ENCODE results near the gene ATOH8.

ATOH8 gene

DNA sequence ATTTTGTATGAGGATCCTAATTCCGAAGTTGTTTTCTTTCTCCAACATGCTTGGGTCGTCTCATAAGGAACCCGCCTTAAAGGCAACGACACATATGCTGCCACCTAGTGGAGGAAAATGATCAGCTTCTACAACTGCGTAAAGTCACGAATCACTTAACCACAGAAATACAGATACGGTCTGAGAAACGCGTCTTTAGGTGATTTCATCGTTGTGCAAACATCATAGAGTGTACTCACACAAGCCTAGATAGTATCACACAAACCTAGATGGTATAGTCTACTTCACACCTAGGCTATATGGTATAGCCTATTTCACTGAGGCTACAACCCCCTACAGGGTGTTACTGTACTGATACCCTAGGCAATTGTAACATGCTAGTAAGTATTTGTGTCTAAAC is 46.5 kb upstream of the ATOH8 start:
- Histone ChIP-seq H3K4me3 (no peak overlapping the region), H3K27ac (peak overlapping the region; percentile 63 to 86)
- TF ChIP-seq, protein P1, sequence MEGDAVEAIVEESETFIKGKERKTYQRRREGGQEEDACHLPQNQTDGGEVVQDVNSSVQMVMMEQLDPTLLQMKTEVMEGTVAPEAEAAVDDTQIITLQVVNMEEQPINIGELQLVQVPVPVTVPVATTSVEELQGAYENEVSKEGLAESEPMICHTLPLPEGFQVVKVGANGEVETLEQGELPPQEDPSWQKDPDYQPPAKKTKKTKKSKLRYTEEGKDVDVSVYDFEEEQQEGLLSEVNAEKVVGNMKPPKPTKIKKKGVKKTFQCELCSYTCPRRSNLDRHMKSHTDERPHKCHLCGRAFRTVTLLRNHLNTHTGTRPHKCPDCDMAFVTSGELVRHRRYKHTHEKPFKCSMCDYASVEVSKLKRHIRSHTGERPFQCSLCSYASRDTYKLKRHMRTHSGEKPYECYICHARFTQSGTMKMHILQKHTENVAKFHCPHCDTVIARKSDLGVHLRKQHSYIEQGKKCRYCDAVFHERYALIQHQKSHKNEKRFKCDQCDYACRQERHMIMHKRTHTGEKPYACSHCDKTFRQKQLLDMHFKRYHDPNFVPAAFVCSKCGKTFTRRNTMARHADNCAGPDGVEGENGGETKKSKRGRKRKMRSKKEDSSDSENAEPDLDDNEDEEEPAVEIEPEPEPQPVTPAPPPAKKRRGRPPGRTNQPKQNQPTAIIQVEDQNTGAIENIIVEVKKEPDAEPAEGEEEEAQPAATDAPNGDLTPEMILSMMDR (IDR thresholded peaks at IDR 0.05) = peak; percentile 77
- no peak for DNase-seq (ENCODE audit: low spot score)

GRCh38 chr2:85708641-85709040 is 45.1 kb upstream of the ATOH8 start:
- H3K4me3 ChIP-seq = no peak overlapping the region
- TF ChIP-seq, protein P1 (IDR thresholded peaks at IDR 0.05) = no peak
- DNase-seq (ENCODE audit: low spot score) = no peak
- H3K27ac ChIP-seq = peak overlapping the region in 1 of 2 donors; percentile 84

- Histone ChIP-seq H3K27ac (peak overlapping the region; percentile 56 to 84), H3K4me3 (no peak overlapping the region)
- DNase-seq (ENCODE audit: low spot score) = no peak
- TF ChIP-seq, protein P1 (IDR thresholded peaks at IDR 0.05) = no peak
Measured at GRCh38 chr2:85709401-85709811, 44.4 kb upstream of the ATOH8 start.

DNA sequence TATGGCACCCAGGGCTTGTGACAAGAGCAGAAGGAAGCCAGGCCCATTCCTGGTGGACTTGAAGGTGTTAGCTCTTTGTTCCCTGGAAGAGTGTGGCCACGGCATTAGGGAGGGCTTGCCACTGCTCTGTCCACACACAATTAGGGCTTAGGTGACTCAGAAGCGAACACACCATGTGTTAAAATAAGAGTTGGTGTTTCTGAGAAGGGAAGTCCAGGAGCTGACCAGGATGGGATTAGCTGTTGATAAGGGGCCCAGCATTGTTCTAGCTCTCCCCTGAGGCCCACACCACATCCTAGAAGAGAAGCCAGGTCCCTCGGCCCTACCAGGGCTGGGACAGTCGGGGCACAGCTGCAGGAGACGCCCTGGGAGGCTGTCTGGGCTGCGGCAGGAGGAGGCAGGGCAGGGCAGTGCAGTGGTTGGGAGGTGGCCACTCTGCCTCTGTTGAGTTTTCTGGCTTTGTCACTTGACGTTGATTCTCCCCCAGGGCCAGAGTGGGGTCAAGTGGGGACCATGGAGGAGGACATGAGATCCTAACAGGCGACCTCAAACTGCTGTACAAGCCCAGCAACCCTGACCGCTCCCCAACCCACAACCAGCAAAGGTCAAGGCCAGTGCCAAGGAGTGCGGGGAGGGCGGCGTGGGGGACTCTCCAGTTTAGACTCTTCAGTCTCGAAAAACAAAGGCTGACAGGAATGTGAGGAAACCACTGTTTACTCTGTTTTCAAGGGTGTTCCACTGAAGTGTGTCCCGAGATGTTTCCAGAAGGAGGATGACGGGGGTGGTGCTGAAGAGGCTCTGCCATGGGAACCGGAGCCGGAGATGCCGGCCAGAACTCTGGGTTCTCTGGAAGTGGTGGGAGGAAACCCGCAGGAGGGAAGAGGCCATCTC is 42.9 kb upstream of the ATOH8 start:
- TF ChIP-seq, protein P1 (IDR thresholded peaks at IDR 0.05) = no peak
- peak overlapping the region; percentile 56 to 84 for H3K27ac ChIP-seq
- H3K4me3 ChIP-seq = no peak overlapping the region
- no peak for DNase-seq (ENCODE audit: low spot score)

DNA sequence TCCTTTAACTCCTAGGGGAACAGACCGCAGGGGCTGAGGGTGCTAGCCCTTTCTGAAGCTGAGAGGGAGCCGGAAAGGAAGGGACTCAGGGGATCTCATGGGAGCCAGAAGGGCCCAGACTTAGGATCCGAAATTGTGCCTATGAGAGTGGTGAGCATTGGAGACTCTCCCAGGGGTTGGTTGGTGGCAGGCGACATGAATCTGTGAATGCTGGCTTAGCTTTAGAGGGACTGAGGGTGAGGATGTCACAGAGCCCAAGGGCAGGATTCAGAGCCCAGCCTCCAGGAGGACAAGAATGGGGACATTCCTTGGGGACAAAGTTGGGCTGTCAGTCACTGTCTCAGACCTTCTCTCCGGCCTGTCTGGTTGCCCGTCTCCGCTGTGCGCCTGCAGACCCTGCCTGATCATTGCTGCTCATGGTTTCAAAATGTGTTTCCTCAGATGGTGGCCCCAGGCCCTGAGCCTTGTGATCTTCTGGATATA is 42.2 kb upstream of the ATOH8 start:
- Histone ChIP-seq H3K4me3 (no peak overlapping the region), H3K27ac (peak overlapping the region; percentile 56 to 84)
- no peak for DNase-seq (ENCODE audit: low spot score)
- TF ChIP-seq, protein P1 (IDR thresholded peaks at IDR 0.05) = no peak

DNA sequence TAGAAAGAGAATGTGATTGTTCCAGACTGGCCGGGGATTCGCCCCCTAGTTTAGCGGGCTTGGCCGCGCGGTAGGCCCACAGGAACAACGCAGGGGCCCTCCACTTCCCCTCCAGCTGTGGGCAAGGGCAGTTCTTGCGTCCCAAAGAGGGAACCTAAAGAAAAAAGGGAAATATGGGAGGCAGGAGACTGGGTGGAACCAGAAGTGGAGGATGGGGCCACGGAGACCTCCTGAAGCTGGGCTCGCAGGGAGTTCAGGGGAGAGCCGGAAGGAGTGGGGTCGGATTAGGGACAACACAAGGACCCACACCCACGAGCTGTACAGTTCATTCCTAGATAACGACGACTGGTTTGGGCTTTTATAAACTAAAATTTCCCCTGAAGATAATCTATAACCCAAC is 41.5 kb upstream of the ATOH8 start:
- no peak overlapping the region for H3K4me3 ChIP-seq

More for the DNA sequence above, 41.5 kb upstream of the ATOH8 start:
- TF ChIP-seq, protein P1 (IDR thresholded peaks at IDR 0.05) = no peak
- H3K27ac ChIP-seq = peak overlapping the region; percentile 61 to 84
- DNase-seq (ENCODE audit: low spot score) = no peak
